Breast epithelium (tissue), 3 donors: ENCODE results near the gene MOCS2.

Experiments
- POLR2A ChIP-seq: fragments of 450-650 bp; IDR thresholded peaks from one replicate; pipeline ENCODE4 v1.6.1; 2016; ENCODE audit warnings: antibody characterized with exemption, mild to moderate bottlenecking, moderate library complexity
- POLR2AphosphoS5 ChIP-seq, 3 donors: sonication (generic); formaldehyde crosslinking; IDR thresholded peaks; one replicate each; pipeline ENCODE4 v1.6.1; 2017; ENCODE audit warnings: antibody characterized with exemption in 3 of 3
- TF ChIP-seq, protein P1 (sequence below), 3 donors: fragments of 450-650 bp; IDR thresholded peaks; one replicate each; pipeline ENCODE4 v1.5.1; 2016 to 2017; ENCODE audit warnings: antibody characterized with exemption in 3 of 3, mild to moderate bottlenecking in 3 of 3, moderate library complexity in 3 of 3

DNA sequence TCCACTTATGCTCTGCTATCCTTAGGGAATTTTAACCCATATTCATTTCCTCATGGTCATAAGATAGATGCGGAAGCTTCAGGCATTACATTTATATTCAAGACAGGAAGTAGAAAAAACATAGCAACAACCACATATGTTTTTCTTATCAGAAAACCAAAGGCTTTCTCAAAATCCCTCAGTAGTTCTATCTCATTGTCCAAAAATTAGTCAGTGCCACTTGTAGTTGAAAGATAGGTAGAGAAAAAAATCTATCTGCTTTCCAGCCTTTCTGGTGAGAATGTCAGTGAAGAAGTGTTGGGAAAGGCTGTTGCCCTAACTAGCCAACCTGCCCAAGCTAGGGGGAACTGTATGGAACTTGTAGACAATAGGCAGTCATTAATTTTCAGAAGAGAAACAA, 23.5 kb upstream of the MOCS2 start:
- TF ChIP-seq, protein P1, sequence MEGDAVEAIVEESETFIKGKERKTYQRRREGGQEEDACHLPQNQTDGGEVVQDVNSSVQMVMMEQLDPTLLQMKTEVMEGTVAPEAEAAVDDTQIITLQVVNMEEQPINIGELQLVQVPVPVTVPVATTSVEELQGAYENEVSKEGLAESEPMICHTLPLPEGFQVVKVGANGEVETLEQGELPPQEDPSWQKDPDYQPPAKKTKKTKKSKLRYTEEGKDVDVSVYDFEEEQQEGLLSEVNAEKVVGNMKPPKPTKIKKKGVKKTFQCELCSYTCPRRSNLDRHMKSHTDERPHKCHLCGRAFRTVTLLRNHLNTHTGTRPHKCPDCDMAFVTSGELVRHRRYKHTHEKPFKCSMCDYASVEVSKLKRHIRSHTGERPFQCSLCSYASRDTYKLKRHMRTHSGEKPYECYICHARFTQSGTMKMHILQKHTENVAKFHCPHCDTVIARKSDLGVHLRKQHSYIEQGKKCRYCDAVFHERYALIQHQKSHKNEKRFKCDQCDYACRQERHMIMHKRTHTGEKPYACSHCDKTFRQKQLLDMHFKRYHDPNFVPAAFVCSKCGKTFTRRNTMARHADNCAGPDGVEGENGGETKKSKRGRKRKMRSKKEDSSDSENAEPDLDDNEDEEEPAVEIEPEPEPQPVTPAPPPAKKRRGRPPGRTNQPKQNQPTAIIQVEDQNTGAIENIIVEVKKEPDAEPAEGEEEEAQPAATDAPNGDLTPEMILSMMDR (IDR thresholded peaks at IDR 0.05): no peak
- TF ChIP-seq POLR2AphosphoS5 (IDR thresholded peaks at IDR 0.05) (no peak), POLR2A (no peak)
